K562 (cell line): ENCODE results near the gene MFSD6. TPM values are rescaled to one million over a fixed set of nuclear protein-coding genes. Genes with fewer than 3 reads are reported as not detected.
"Not testable (repeated sequence)": the region's sequence is repeated elsewhere in the genome, so short reads cannot be mapped to it uniquely, and the experiment has no call there.

Source experiments
- ARID1B ChIP-seq: fragments of 450-650 bp; IDR thresholded peaks from 2 replicates; pipeline ENCODE4 v1.6.1; 2016; ENCODE audit warnings: antibody characterized with exemption, mild to moderate bottlenecking, inconsistent platforms
- CBFA2T3 ChIP-seq: fragments of 450-650 bp; IDR thresholded peaks from 2 replicates; pipeline ENCODE4 v1.6.1; 2017
- CTBP1 ChIP-seq: fragments of 450-650 bp; IDR thresholded peaks from 2 replicates; pipeline ENCODE4 v1.6.1; 2016; ENCODE audit warnings: borderline replicate concordance
- FOXA3 ChIP-seq, 2 experiments: fragments of 450-650 bp in 1 of 2; sonication (generic) in 1 of 2; formaldehyde crosslinking; IDR thresholded peaks in 1 of 2; conservative IDR thresholded peaks in 1 of 2; 2 replicates each; pipeline versions ENCODE4 v1.4.0 to v1.8.0; 2020 to 2022; ENCODE audit warnings: mild to moderate bottlenecking in 2 of 2, missing genetic modification reagents in 1 of 2
- NCOR1 ChIP-seq: fragments of 450-650 bp; IDR thresholded peaks from 2 replicates; pipeline ENCODE4 v1.6.1; 2016; ENCODE audit warnings: mild to moderate bottlenecking, moderate library complexity
- NFE2 ChIP-seq: IDR thresholded peaks from 2 replicates; pipeline ENCODE4 v1.6.1; 2014; ENCODE audit warnings: antibody characterized with exemption, low read depth
- RAD21 ChIP-seq, 2 experiments: fragments of 250-450 bp in 1 of 2; fragments of 450-650 bp in 1 of 2; sonication (Bioruptor Pico) in 1 of 2; formaldehyde crosslinking in 1 of 2; IDR thresholded peaks in 1 of 2; conservative IDR thresholded peaks in 1 of 2; 2 replicates each; pipeline versions ENCODE4 v1.4.0 to v1.8.0; 2020 to 2022; ENCODE audit warnings: mild to moderate bottlenecking in 2 of 2, moderate library complexity in 1 of 2
- REST ChIP-seq, 2 experiments: fragments of 450-650 bp; formaldehyde crosslinking in 1 of 2; IDR thresholded peaks; 2 replicates each; pipeline versions ENCODE4 v1.4.0 to v1.6.1; 2014 to 2020; ENCODE audit warnings: mild to moderate bottlenecking in 2 of 2, borderline replicate concordance in 1 of 2, low read depth in 1 of 2
- SMARCA4 ChIP-seq: fragments of 450-650 bp; IDR thresholded peaks from 2 replicates; pipeline ENCODE4 v1.6.1; 2016
- SOX6 ChIP-seq: fragments of 450-650 bp; IDR thresholded peaks from 2 replicates; pipeline ENCODE4 v1.6.1; 2014; ENCODE audit warnings: mild to moderate bottlenecking
- TAF9B ChIP-seq: fragments of 450-650 bp; IDR thresholded peaks from 2 replicates; pipeline ENCODE4 v1.6.1; 2018; ENCODE audit warnings: mild to moderate bottlenecking; ENCODE audit not compliant: partially characterized antibody
- TAL1 ChIP-seq: fragments of 450-650 bp; IDR thresholded peaks from 2 replicates; pipeline ENCODE4 v1.6.1; 2016; ENCODE audit warnings: mild to moderate bottlenecking
- TCF3 ChIP-seq: sonication (generic); formaldehyde crosslinking; IDR thresholded peaks from 2 replicates; pipeline ENCODE4 v1.4.0; 2020; ENCODE audit warnings: mild to moderate bottlenecking, missing genetic modification reagents
- polyA plus RNA-seq, 8 experiments: library from polyadenylated mRNA; depleted of rRNA in 4 of 8; stranded (reverse) in 5 of 8; unstranded in 3 of 8; fragments of >200 nt; fragmentation: Nextera tagmentation in 2 of 8; fragmentation: Illumina TruSeq in 1 of 8; extraction: Ambion mirVana in 2 of 8; extraction: Trizol in 1 of 8; gene quantifications; 2 replicates each; pipeline versions ENCODE4 v1.2.1 to v1.2.3, GENCODE V29; 2011 to 2014; ENCODE audit warnings: inconsistent platforms in 1 of 8, missing spikeins in 1 of 8
- total RNA-seq, 7 experiments: library from RNA; depleted of rRNA in 6 of 7; stranded (reverse); fragments of >200 nt in 6 of 7; fragmentation: Illumina TruSeq in 2 of 7; extraction: Trizol in 2 of 7; gene quantifications; 2 replicates each; pipeline versions ENCODE4 v1.2.1 to v1.2.3, GENCODE V29; 2011 to 2021; ENCODE audit warnings: low replicate concordance in 1 of 7

The MFSD6 gene
- total and polyA plus RNA-seq, 9 of the 15 experiments (the other 6 are each of a cell fraction or from before 2014, with no cell fraction given): 1.1 to 7.9 (median 4.4) TPM

DNA sequence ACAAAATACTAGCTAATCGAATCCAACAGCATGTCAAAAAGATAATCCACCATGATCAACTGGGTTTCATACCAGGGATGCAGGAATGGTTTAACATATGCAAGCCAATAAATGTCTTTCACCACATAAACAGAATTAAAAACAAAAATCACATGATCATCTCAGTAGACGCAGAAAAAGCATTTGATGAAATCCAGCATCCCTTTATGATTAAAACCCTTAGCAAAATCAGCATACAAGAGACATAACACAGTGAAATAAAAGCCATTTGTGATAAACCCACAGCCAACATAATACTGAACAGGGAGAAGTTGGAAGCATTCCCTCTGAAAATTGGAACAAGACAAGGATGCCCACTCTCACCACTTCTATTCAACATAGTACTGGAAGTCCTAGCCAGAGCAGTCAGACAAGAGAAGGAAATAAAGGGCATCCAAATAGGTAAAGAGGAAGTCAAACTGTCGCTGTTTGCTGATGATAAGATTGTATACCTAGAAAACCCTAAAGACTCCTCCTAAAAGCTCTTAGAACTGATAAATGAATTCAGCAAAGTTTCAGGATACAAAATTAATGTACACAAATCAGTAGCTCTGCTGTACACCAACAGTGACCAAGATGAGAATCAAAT lies 86.6 kb downstream of the MFSD6 start (continued):
- TF ChIP-seq FOXA3 (CRISPR knock-in tag; conservative IDR thresholded peaks at IDR 0.05 in 1 of 2, IDR thresholded peaks at IDR 0.05 in 1 of 2) (peak in 1 of 2 experiments; percentile 73; a peak in 2 of 4 replicates), RAD21 (CRISPR knock-in tag; conservative IDR thresholded peaks at IDR 0.05 in 1 of 2, IDR thresholded peaks at IDR 0.05 in 1 of 2) (peak in 1 of 2 experiments; percentile 15; a peak in 1 of 4 replicates), ARID1B (peak; percentile 91), TAF9B (peak; percentile 23), NFE2 (0 out of 2 replicates have a peak, but pooled peaks have one; percentile 5), CBFA2T3 (peak; percentile 60), SMARCA4 (peak; percentile 75), CTBP1 (peak; percentile 62), TCF3 (CRISPR knock-in tag) (peak; percentile 74), SOX6 (peak; percentile 71; the same call in 1 of the 2 replicates), REST (IDR thresholded peaks at IDR 0.05; ENCODE audit: borderline replicate concordance) (peak; percentile 8; the same call in 1 of the 2 replicates), NCOR1 (peak; percentile 51), TAL1 (peak; percentile 68)
- not testable (repeated sequence) for TF ChIP-seq REST (CRISPR knock-in tag; IDR thresholded peaks at IDR 0.05; ENCODE audit: low read depth)
